Astrocyte (in vitro differentiated cells and primary cell): ENCODE measurements around the gene CD81. TPM values are rescaled to one million over a fixed set of nuclear protein-coding genes. Genes with fewer than 3 reads are reported as not detected.

ENCODE experiments used
- DNase-seq: peaks from one replicate; pipeline ENCODE4 v3.0.0-alpha.2; 2010; ENCODE audit warnings: low read depth
- FAIRE-seq: peaks from 2 replicates; lab custom pipeline; 2011; peaks lifted over from hg19 to GRCh38; lab: Jason Lieb, UNC
- H2AFZ ChIP-seq: 2 replicates; pipeline ENCODE4 v1.6.0; 2012; ENCODE audit warnings: low read depth, low read length, inconsistent platforms
- H3K27ac ChIP-seq: 2 replicates; pipeline ENCODE4 v1.5.1; 2011; ENCODE audit warnings: low read depth, low read length, inconsistent platforms
- H3K27me3 ChIP-seq: 2 replicates; pipeline ENCODE4 v1.6.0; 2011; ENCODE audit warnings: low read length, inconsistent platforms; ENCODE audit not compliant: insufficient read depth
- H3K36me3 ChIP-seq: 2 replicates; pipeline ENCODE4 v1.5.1; 2011; ENCODE audit warnings: low read length, inconsistent platforms; ENCODE audit not compliant: insufficient read depth
- H3K4me1 ChIP-seq: 2 replicates; pipeline ENCODE4 v1.5.1; 2011; ENCODE audit warnings: low read length, inconsistent platforms; ENCODE audit not compliant: insufficient read depth
- H3K4me2 ChIP-seq: 2 replicates; pipeline ENCODE4 v1.6.0; 2012; ENCODE audit warnings: low read length, inconsistent platforms
- H3K4me3 ChIP-seq: 2 replicates; pipeline ENCODE4 v1.5.1; 2011; ENCODE audit warnings: low read depth, mild to moderate bottlenecking, low read length, inconsistent platforms; ENCODE audit not compliant: insufficient read depth
- H3K79me2 ChIP-seq: 2 replicates; pipeline ENCODE4 v1.6.0; 2012; ENCODE audit warnings: mild to moderate bottlenecking, low read length, inconsistent platforms; ENCODE audit not compliant: insufficient read depth
- H3K9ac ChIP-seq: 2 replicates; pipeline ENCODE4 v1.6.0; 2012; ENCODE audit warnings: mild to moderate bottlenecking, low read length, inconsistent platforms
- H3K9me3 ChIP-seq: 2 replicates; pipeline ENCODE4 v1.5.1; 2012; ENCODE audit warnings: low read depth, mild to moderate bottlenecking, low read length, inconsistent platforms; ENCODE audit not compliant: insufficient read depth
- H4K20me1 ChIP-seq: 2 replicates; pipeline ENCODE4 v1.6.0; 2012; ENCODE audit warnings: low read length, inconsistent platforms; ENCODE audit not compliant: insufficient read depth
- H3K27ac Mint-ChIP-seq: one replicate; pipeline ENCODE4 v1.8.0; 2021; ENCODE audit warnings: mild to moderate bottlenecking, mixed read lengths; ENCODE audit not compliant: unreplicated experiment
- H3K27me3 Mint-ChIP-seq: one replicate; pipeline ENCODE4 v1.8.0; 2021; ENCODE audit warnings: low read depth, mixed read lengths; ENCODE audit not compliant: unreplicated experiment
- H3K36me3 Mint-ChIP-seq: one replicate; pipeline ENCODE4 v1.8.0; 2021; ENCODE audit warnings: low read depth, mixed read lengths; ENCODE audit not compliant: unreplicated experiment
- H3K4me1 Mint-ChIP-seq: one replicate; pipeline ENCODE4 v1.8.0; 2021; ENCODE audit warnings: low read depth, mixed read lengths; ENCODE audit not compliant: unreplicated experiment
- H3K4me3 Mint-ChIP-seq: one replicate; pipeline ENCODE4 v1.8.0; 2021; ENCODE audit warnings: mild to moderate bottlenecking, moderate library complexity, mixed read lengths; ENCODE audit not compliant: unreplicated experiment
- H3K9me3 Mint-ChIP-seq: one replicate; pipeline ENCODE4 v1.8.0; 2021; ENCODE audit warnings: mild to moderate bottlenecking, mixed read lengths; ENCODE audit not compliant: unreplicated experiment
- CTCF ChIP-seq: IDR thresholded peaks from 2 replicates; pipeline ENCODE4 v1.5.1; 2011; ENCODE audit warnings: low read depth, mild to moderate bottlenecking, inconsistent platforms, low read length, moderate library complexity; ENCODE audit not compliant: insufficient read depth
- EZH2 ChIP-seq: IDR thresholded peaks from 2 replicates; pipeline ENCODE4 v1.6.1; 2012; ENCODE audit warnings: mild to moderate bottlenecking, low read length, inconsistent platforms; ENCODE audit not compliant: insufficient read depth
- total RNA-seq: library from RNA; stranded (reverse); gene quantifications from 2 replicates; pipeline ENCODE4 v1.2.1, GENCODE V29; 2021

The CD81 gene
- total RNA-seq, 1 donor from 2014 or later, result 625 TPM

GRCh38 chr11:2347308-2347830, 29.7 kb upstream of the CD81 start:
- TF ChIP-seq CTCF (no peak), EZH2 (no peak)
- no peaks in the 10 kb centered on the region for H4K20me1 ChIP-seq
- H3K27ac ChIP-seq, result no peak overlapping the region
- no peak for DNase-seq
- H3K27me3 ChIP-seq, result peaks cover 2% of the 10 kb centered on the region
- H3K4me1 Mint-ChIP-seq, result no peaks in the 10 kb centered on the region
- peaks cover 54% of the 10 kb centered on the region for H3K9me3 Mint-ChIP-seq
- no peaks in the 10 kb centered on the region for H3K79me2 ChIP-seq
- H3K36me3 Mint-ChIP-seq, result peaks cover 10% of the 10 kb centered on the region
- H3K4me2 ChIP-seq, result no peak overlapping the region
- no peak overlapping the region for H3K27ac Mint-ChIP-seq
- no peak overlapping the region for H2AFZ ChIP-seq
- H3K9me3 ChIP-seq, result peaks cover 6% of the 10 kb centered on the region
- H3K9ac ChIP-seq, result no peak overlapping the region
- peaks cover 40% of the 10 kb centered on the region for H3K27me3 Mint-ChIP-seq
- no peak for FAIRE-seq
- no peak overlapping the region for H3K4me3 ChIP-seq
- H3K36me3 ChIP-seq, result no peaks in the 10 kb centered on the region
- H3K4me3 Mint-ChIP-seq, result no peak overlapping the region
- no peaks in the 10 kb centered on the region for H3K4me1 ChIP-seq

DNA sequence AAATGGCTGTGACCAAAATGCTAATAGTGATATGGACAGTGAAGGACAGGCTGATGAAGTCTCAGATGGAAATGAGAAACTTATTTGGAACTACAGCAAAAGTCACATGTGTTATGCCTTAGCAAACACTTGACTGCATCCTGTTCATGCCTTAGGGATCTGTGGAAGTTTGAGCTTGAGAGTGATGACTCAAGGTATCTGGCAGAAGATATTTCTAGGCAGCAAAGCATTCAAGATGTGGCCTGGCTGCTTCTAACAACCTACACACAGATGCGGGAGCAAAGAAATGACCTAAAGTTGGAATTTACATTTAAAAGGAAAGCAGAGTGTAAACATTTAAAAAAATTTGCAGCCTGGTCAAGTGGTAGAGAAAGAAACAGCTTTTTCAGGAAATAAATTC, 28.1 kb upstream of the CD81 start:
- H3K36me3 Mint-ChIP-seq, result peaks cover 10% of the 10 kb centered on the region
- DNase-seq (peak; percentile 64), FAIRE-seq (no peak)
- H3K9me3 Mint-ChIP-seq, result peaks cover 50% of the 10 kb centered on the region
- no peak overlapping the region for H2AFZ ChIP-seq
- peaks cover 43% of the 10 kb centered on the region for H3K27me3 Mint-ChIP-seq
- no peak overlapping the region for H3K27ac ChIP-seq
- no peak overlapping the region for H3K4me2 ChIP-seq
- H3K27ac Mint-ChIP-seq, result no peak overlapping the region
- no peak overlapping the region for H3K9ac ChIP-seq
- H3K9me3 ChIP-seq, result peaks cover 6% of the 10 kb centered on the region
- no peaks in the 10 kb centered on the region for H3K79me2 ChIP-seq
- H3K36me3 ChIP-seq, result no peaks in the 10 kb centered on the region
- no peaks in the 10 kb centered on the region for H3K4me1 ChIP-seq
- no peaks in the 10 kb centered on the region for H4K20me1 ChIP-seq
- H3K4me1 Mint-ChIP-seq, result no peaks in the 10 kb centered on the region
- H3K4me3 Mint-ChIP-seq, result no peak overlapping the region
- TF ChIP-seq EZH2 (no peak), CTCF (no peak)
- peaks cover 2% of the 10 kb centered on the region for H3K27me3 ChIP-seq
- no peak overlapping the region for H3K4me3 ChIP-seq

GRCh38 chr11:2351701-2352100, 25.4 kb upstream of the CD81 start:
- FAIRE-seq (no peak), DNase-seq (no peak)
- no peak overlapping the region for H3K4me2 ChIP-seq
- peaks cover 5% of the 10 kb centered on the region for H3K36me3 Mint-ChIP-seq
- H3K27me3 ChIP-seq, result peaks cover 2% of the 10 kb centered on the region
- no peaks in the 10 kb centered on the region for H3K36me3 ChIP-seq
- no peak overlapping the region for H3K27ac Mint-ChIP-seq
- H3K4me3 ChIP-seq, result no peak overlapping the region
- H3K9me3 Mint-ChIP-seq, result peaks cover 41% of the 10 kb centered on the region
- H4K20me1 ChIP-seq, result no peaks in the 10 kb centered on the region
- H3K4me3 Mint-ChIP-seq, result no peak overlapping the region
- peaks cover 29% of the 10 kb centered on the region for H3K27me3 Mint-ChIP-seq
- H3K27ac ChIP-seq, result no peak overlapping the region
- H2AFZ ChIP-seq, result no peak overlapping the region
- H3K9ac ChIP-seq, result no peak overlapping the region
- H3K79me2 ChIP-seq, result no peaks in the 10 kb centered on the region
- peaks cover 8% of the 10 kb centered on the region for H3K4me1 Mint-ChIP-seq
- peaks cover 6% of the 10 kb centered on the region for H3K9me3 ChIP-seq
- TF ChIP-seq EZH2 (no peak), CTCF (no peak)
- H3K4me1 ChIP-seq, result no peaks in the 10 kb centered on the region
